B cell (primary cell): Measurements from ENCODE around the gene NME3. TPM values are rescaled to one million over a fixed set of nuclear protein-coding genes. Genes with fewer than 3 reads are reported as not detected.

Experiments used
- ATAC-seq: fragments of 200-7000 bp; cut with Tn5 transposase; one replicate; pipeline ENCODE4 v1.10.0; 2021; ENCODE audit warnings: low read depth, mild to moderate bottlenecking, moderate number of reproducible peaks, moderate library complexity
- CTCF ChIA-PET: fragments of 350-600 bp; sonication (Branson Sonifier 250); formaldehyde crosslinking; loops from one replicate; lab custom pipeline; 2021; ENCODE audit warnings: antibody characterized with exemption, inconsistent platforms; lab: Charles Lee
- POLR2A ChIA-PET: fragments of 350-600 bp; sonication (Branson Sonifier 250); formaldehyde crosslinking; loops from one replicate; lab custom pipeline; 2021; ENCODE audit warnings: antibody characterized with exemption; lab: Charles Lee
- DNase-seq: peaks from one replicate; pipeline ENCODE4 v3.0.0; 2013
- H2AFZ ChIP-seq: 2 replicates; pipeline ENCODE4 v1.6.1; 2012; ENCODE audit warnings: mild to moderate bottlenecking, low read depth, low read length; ENCODE audit not compliant: insufficient read depth, poor library complexity, severe bottlenecking
- H3K27ac ChIP-seq, 2 donors: 1 replicate in 1 of 2; 2 replicates in 1 of 2; pipeline ENCODE4 v1.5.1; 2012 to 2013; ENCODE audit warnings: low read length in 2 of 2, mild to moderate bottlenecking in 2 of 2, moderate library complexity in 1 of 2
- H3K27me3 ChIP-seq, 4 experiments: fragments of 200-600 bp in 1 of 4; sonication (generic) in 1 of 4; replicated peaks in 1 of 4; 1 replicate in 2 of 4; 2 replicates in 2 of 4; pipeline versions ENCODE4 v1.6.1 to v1.7.0; 2013 to 2016; ENCODE audit warnings: low read length in 3 of 4, mild to moderate bottlenecking in 2 of 4, mixed read lengths in 1 of 4, moderate library complexity in 1 of 4; ENCODE audit not compliant: insufficient read depth in 4 of 4, control insufficient read depth in 3 of 4; ENCODE audit errors: control extremely low read depth in 1 of 4
- H3K36me3 ChIP-seq, 2 experiments: replicated peaks in 1 of 2; 1 replicate in 1 of 2; 2 replicates in 1 of 2; pipeline versions ENCODE4 v1.6.1 to v1.7.1; 2013; ENCODE audit warnings: low read length in 1 of 2; ENCODE audit not compliant: insufficient read depth in 2 of 2, control insufficient read depth in 1 of 2; ENCODE audit errors: control extremely low read depth in 1 of 2, extremely low read depth in 1 of 2
- H3K4me1 ChIP-seq, 2 donors: fragments of 200-600 bp in 1 of 2; sonication (generic) in 1 of 2; 1 replicate in 1 of 2; 2 replicates in 1 of 2; pipeline versions ENCODE4 v1.5.1 to v1.6.1; 2013 to 2017; ENCODE audit warnings: low read length in 2 of 2; ENCODE audit not compliant: control insufficient read depth in 2 of 2, insufficient read depth in 2 of 2
- H3K4me2 ChIP-seq: replicated peaks from 2 replicates; pipeline ENCODE3; 2012; ENCODE audit warnings: mild to moderate bottlenecking, low read depth, low read length; ENCODE audit not compliant: poor library complexity, severe bottlenecking
- H3K4me3 ChIP-seq, 5 experiments: fragments of 200-600 bp in 1 of 5; sonication (generic) in 1 of 5; 1 replicate in 3 of 5; 2 replicates in 2 of 5; pipeline versions ENCODE4 v1.5.1 to v1.7.0; 2011 to 2016; ENCODE audit warnings: low read length in 4 of 5, mild to moderate bottlenecking in 4 of 5, low read depth in 2 of 5, control low read depth in 1 of 5, moderate library complexity in 1 of 5; ENCODE audit not compliant: insufficient read depth in 1 of 5; ENCODE audit errors: control extremely low read depth in 1 of 5, extremely low read depth in 1 of 5
- H3K79me2 ChIP-seq: fragments of 200-600 bp; sonication (generic); one replicate; pipeline ENCODE4 v1.6.0; 2016; ENCODE audit warnings: low read length; ENCODE audit not compliant: control insufficient read depth, insufficient read depth
- H3K9ac ChIP-seq: fragments of 200-600 bp; sonication (generic); 2 replicates; pipeline ENCODE4 v1.6.1; 2017; ENCODE audit warnings: mild to moderate bottlenecking, low read length, moderate library complexity
- H3K9me3 ChIP-seq, 3 donors: one replicate each; pipeline versions ENCODE4 v1.6.1 to v1.7.1; 2013; ENCODE audit warnings: low read length in 2 of 3; ENCODE audit not compliant: control insufficient read depth in 2 of 3, insufficient read depth in 1 of 3; ENCODE audit errors: control extremely low read depth in 1 of 3
- H4K20me1 ChIP-seq: 2 replicates; pipeline ENCODE4 v1.6.0; 2012; ENCODE audit warnings: mild to moderate bottlenecking, low read length; ENCODE audit not compliant: insufficient read depth, control insufficient read depth, poor library complexity, severe bottlenecking
- H3K27ac Mint-ChIP-seq: one replicate; pipeline ENCODE4 v1.8.0; 2021; ENCODE audit warnings: mixed read lengths
- H3K27me3 Mint-ChIP-seq: one replicate; pipeline ENCODE4 v1.8.0; 2021; ENCODE audit warnings: mixed read lengths
- H3K4me1 Mint-ChIP-seq: one replicate; pipeline ENCODE4 v1.8.0; 2021; ENCODE audit warnings: mixed read lengths
- H3K4me3 Mint-ChIP-seq: one replicate; pipeline ENCODE4 v1.8.0; 2021; ENCODE audit warnings: mixed read lengths
- H3K9me3 Mint-ChIP-seq: one replicate; pipeline ENCODE4 v1.8.0; 2022; ENCODE audit warnings: mixed read lengths; ENCODE audit not compliant: insufficient read depth
- CTCF ChIP-seq: fragments of 200-600 bp; IDR thresholded peaks from one replicate; pipeline ENCODE4 v1.8.0; 2022; ENCODE audit warnings: antibody characterized with exemption, mild to moderate bottlenecking
- EZH2 ChIP-seq: IDR thresholded peaks from 2 replicates; pipeline ENCODE4 v1.6.1; 2012; ENCODE audit warnings: borderline replicate concordance, low read depth, mild to moderate bottlenecking, moderate library complexity, low read length; ENCODE audit not compliant: insufficient read depth, poor library complexity, severe bottlenecking
- WGBS: methylation state at CpG from one replicate; pipeline ENCODE4 v1.1.5; 2013; ENCODE audit warnings: missing lambda C conversion rate; ENCODE audit not compliant: insufficient coverage; 5-methylcytosine and 5-hydroxymethylcytosine counted together
- intact Hi-C: fragments of 100-400 bp; cut with micrococcal nuclease; formaldehyde crosslinking; loops from one replicate; pipeline ENCODE4 v1.10.0; 2022
- polyA plus RNA-seq: library from polyadenylated mRNA; depleted of rRNA; stranded (reverse); fragments of >200 nt; gene quantifications from 2 replicates; pipeline ENCODE4 v1.2.3, GENCODE V29; 2012
- total RNA-seq, 2 donors: library from RNA; stranded (reverse); fragments of 120-200 nt in 1 of 2; gene quantifications; 1 replicate in 1 of 2; 2 replicates in 1 of 2; pipeline versions ENCODE4 v1.2.3 to v1.2.4, GENCODE V29; 2013 to 2022

The NME3 gene
- total and polyA plus RNA-seq, 2 donors (not counting 1 experiment from before 2014, with no cell fraction given), result 63.2 to 150 TPM

- H3K9ac ChIP-seq, result no peak overlapping the region
- no peaks in the 10 kb centered on the region for H3K27me3 ChIP-seq
- peaks cover 0 to 31% (median 10%) of the 10 kb centered on the region in 3 donors for H3K9me3 ChIP-seq
- H3K4me3 Mint-ChIP-seq, result no peak overlapping the region
- H3K4me2 ChIP-seq, result no peak overlapping the region
- POLR2A ChIA-PET, result no interaction called here
- intact Hi-C loops, result no loop called here
- ATAC-seq (no peak), DNase-seq (no peak)
- peaks cover under 1% of the 10 kb centered on the region for H3K79me2 ChIP-seq
- WGBS, result 96% methylated on average over 27 of the region's 32 CpGs
- H3K27me3 Mint-ChIP-seq, result no peaks in the 10 kb centered on the region
- H3K4me1 Mint-ChIP-seq, result no peaks in the 10 kb centered on the region
- H3K9me3 Mint-ChIP-seq, result peaks cover 4% of the 10 kb centered on the region
- no peak overlapping the region for H3K27ac Mint-ChIP-seq
- no peak overlapping the region for H3K4me3 ChIP-seq
- no peak overlapping the region for H3K27ac ChIP-seq
- H4K20me1 ChIP-seq, result no peaks in the 10 kb centered on the region
- H2AFZ ChIP-seq, result no peak overlapping the region
- no peak for TF ChIP-seq CTCF
- TF ChIP-seq EZH2, result no peak
- CTCF ChIA-PET, result no interaction called here
- no peaks in the 10 kb centered on the region for H3K36me3 ChIP-seq
- no peaks in the 10 kb centered on the region for H3K4me1 ChIP-seq
Measured at GRCh38 chr16:1794908-1795666, 23.7 kb upstream of the NME3 start.

- 88% methylated on average over 18 of the region's 18 CpGs for WGBS
- H3K9ac ChIP-seq, result no peak overlapping the region
- TF ChIP-seq EZH2 (no peak), CTCF (no peak)
- no peaks in the 10 kb centered on the region for H4K20me1 ChIP-seq
- ATAC-seq (no peak), DNase-seq (no peak)
- Mint-ChIP-seq H3K27me3 (no peaks in the 10 kb centered on the region), H3K9me3 (peaks cover 4% of the 10 kb centered on the region), H3K4me1 (no peaks in the 10 kb centered on the region), H3K27ac (no peak overlapping the region), H3K4me3 (no peak overlapping the region)
- peaks cover 8% of the 10 kb centered on the region for H3K79me2 ChIP-seq
- H3K36me3 ChIP-seq, result peaks cover 0 to 4% of the 10 kb centered on the region in 2 experiments
- no peak overlapping the region for H3K4me2 ChIP-seq
- POLR2A ChIA-PET, result no interaction called here
- no peak overlapping the region for H3K27ac ChIP-seq
- H3K9me3 ChIP-seq, result peaks cover 0 to 24% (median 7%) of the 10 kb centered on the region in 3 donors
- no peak overlapping the region for H2AFZ ChIP-seq
- H3K4me1 ChIP-seq, result no peaks in the 10 kb centered on the region
- intact Hi-C loops, result no loop called here
- H3K27me3 ChIP-seq, result no peaks in the 10 kb centered on the region
- H3K4me3 ChIP-seq, result no peak overlapping the region
- CTCF ChIA-PET, result no interaction called here
Measured at GRCh38 chr16:1794221-1794871, 23.0 kb upstream of the NME3 start.
